ENCODE measurements around the gene CD7.

DNA sequence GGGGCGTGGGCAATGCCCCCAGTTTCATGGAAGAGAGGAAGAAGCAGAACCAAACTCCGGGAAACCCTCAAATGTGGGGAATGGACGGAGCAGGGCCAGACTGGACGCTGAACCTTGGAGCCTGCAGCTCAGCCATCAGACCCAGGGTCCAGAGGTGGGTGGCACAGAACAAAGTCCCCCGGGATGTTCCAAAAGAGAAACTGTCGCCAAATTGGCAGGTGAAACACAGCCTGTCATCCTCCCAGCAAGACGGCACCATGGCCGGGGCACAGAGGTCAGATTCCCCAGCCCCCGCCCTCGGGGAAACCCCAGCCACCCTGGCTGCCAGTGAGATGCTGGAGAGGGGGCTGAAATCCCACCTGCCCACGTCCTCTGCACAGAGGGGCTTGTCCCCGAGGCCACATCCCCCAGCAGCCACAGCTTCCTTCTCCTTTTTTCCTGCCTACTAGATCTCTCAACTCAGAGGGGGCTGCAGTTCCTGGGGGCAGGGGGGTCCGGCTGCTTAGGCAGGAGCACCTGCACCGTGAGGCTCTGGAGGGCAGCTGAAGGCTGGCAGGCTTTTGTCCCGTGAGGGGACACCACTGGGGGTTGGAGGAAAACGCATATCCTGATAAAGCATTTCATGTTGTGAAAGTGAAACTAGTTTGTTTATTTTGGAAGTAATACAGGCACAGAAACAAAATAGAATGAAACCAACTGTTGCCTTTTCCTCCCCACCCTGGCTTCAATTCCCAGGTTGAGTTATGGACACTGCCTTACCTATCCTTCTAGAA, 17.4 kb upstream of the CD7 start:
- TF ChIP-seq, protein P1, sequence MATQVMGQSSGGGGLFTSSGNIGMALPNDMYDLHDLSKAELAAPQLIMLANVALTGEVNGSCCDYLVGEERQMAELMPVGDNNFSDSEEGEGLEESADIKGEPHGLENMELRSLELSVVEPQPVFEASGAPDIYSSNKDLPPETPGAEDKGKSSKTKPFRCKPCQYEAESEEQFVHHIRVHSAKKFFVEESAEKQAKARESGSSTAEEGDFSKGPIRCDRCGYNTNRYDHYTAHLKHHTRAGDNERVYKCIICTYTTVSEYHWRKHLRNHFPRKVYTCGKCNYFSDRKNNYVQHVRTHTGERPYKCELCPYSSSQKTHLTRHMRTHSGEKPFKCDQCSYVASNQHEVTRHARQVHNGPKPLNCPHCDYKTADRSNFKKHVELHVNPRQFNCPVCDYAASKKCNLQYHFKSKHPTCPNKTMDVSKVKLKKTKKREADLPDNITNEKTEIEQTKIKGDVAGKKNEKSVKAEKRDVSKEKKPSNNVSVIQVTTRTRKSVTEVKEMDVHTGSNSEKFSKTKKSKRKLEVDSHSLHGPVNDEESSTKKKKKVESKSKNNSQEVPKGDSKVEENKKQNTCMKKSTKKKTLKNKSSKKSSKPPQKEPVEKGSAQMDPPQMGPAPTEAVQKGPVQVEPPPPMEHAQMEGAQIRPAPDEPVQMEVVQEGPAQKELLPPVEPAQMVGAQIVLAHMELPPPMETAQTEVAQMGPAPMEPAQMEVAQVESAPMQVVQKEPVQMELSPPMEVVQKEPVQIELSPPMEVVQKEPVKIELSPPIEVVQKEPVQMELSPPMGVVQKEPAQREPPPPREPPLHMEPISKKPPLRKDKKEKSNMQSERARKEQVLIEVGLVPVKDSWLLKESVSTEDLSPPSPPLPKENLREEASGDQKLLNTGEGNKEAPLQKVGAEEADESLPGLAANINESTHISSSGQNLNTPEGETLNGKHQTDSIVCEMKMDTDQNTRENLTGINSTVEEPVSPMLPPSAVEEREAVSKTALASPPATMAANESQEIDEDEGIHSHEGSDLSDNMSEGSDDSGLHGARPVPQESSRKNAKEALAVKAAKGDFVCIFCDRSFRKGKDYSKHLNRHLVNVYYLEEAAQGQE (IDR thresholded peaks at IDR 0.05; ENCODE audit: insufficient read depth in 1 of 2, low read depth in 2 of 2, low read length in 2 of 2) = no peak
- TF ChIP-seq POLR2AphosphoS5 (IDR thresholded peaks at IDR 0.05; ENCODE audit: low read depth, low read length) = no peak
- no peak for TF ChIP-seq TAF1 (IDR thresholded peaks at IDR 0.05; ENCODE audit: borderline replicate concordance, insufficient read depth, low read length)
- no peak for TF ChIP-seq SIN3A (IDR thresholded peaks at IDR 0.05; ENCODE audit: borderline replicate concordance, insufficient read depth, low read length)
- TF ChIP-seq FOXP2 (optimal IDR thresholded peaks at IDR 0.05; ENCODE audit: borderline replicate concordance, extremely low read depth, extremely low read length, insufficient read depth) = no peak

Measured in PFSK-1 (cell line).